Measurements from ENCODE around the gene DMKN.

- TF ChIP-seq, protein P1, sequence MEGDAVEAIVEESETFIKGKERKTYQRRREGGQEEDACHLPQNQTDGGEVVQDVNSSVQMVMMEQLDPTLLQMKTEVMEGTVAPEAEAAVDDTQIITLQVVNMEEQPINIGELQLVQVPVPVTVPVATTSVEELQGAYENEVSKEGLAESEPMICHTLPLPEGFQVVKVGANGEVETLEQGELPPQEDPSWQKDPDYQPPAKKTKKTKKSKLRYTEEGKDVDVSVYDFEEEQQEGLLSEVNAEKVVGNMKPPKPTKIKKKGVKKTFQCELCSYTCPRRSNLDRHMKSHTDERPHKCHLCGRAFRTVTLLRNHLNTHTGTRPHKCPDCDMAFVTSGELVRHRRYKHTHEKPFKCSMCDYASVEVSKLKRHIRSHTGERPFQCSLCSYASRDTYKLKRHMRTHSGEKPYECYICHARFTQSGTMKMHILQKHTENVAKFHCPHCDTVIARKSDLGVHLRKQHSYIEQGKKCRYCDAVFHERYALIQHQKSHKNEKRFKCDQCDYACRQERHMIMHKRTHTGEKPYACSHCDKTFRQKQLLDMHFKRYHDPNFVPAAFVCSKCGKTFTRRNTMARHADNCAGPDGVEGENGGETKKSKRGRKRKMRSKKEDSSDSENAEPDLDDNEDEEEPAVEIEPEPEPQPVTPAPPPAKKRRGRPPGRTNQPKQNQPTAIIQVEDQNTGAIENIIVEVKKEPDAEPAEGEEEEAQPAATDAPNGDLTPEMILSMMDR (IDR thresholded peaks at IDR 0.05; ENCODE audit: insufficient read depth, low read length, poor library complexity, severe bottlenecking) = no peak
- no peak for TF ChIP-seq EZH2phosphoT487 (conservative IDR thresholded peaks at IDR 0.05; ENCODE audit: low read length)
These were observed 42.7 kb upstream of the DMKN start for GRCh38 chr19:35556025-35556590.

Measured in SU-DHL-6 (cell line).